Measurements from ENCODE around the gene ERBB3.
A peak's percentile ranks its signal among the peaks of the same experiment; 100 is the strongest.

Gene ERBB3

GRCh38 chr12:56078931-56079722, 838 bp upstream of the ERBB3 start (continued):
- no peak for TF ChIP-seq HOXC10 (CRISPR knock-in tag; IDR thresholded peaks at IDR 0.05)
- no peak for TF ChIP-seq ZNF155 (tag by site-specific recombination; IDR thresholded peaks at IDR 0.05)
- TF ChIP-seq, protein P1, sequence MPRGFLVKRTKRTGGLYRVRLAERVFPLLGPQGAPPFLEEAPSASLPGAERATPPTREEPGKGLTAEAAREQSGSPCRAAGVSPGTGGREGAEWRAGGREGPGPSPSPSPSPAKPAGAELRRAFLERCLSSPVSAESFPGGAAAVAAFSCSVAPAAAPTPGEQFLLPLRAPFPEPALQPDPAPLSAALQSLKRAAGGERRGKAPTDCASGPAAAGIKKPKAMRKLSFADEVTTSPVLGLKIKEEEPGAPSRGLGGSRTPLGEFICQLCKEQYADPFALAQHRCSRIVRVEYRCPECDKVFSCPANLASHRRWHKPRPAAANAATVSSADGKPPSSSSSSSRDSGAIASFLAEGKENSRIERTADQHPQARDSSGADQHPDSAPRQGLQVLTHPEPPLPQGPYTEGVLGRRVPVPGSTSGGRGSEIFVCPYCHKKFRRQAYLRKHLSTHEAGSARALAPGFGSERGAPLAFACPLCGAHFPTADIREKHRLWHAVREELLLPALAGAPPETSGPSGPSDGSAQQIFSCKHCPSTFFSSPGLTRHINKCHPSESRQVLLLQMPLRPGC (tag by site-specific recombination; IDR thresholded peaks at IDR 0.05), result no peak
- TF ChIP-seq ZNF830 (tag by site-specific recombination; IDR thresholded peaks at IDR 0.05; ENCODE audit: low read depth), result no peak
- no peak for TF ChIP-seq ZBTB21 (tag by site-specific recombination; IDR thresholded peaks at IDR 0.05)
- TF ChIP-seq ZBTB17 (tag by site-specific recombination; IDR thresholded peaks at IDR 0.05), result peak; percentile 68
- peak; percentile 74; the same call in 1 of the 2 replicates for TF ChIP-seq KLF16 (tag by site-specific recombination; IDR thresholded peaks at IDR 0.05)
- peak; percentile 78 for TF ChIP-seq ZNF692 (tag by site-specific recombination; IDR thresholded peaks at IDR 0.05)
- TF ChIP-seq ZNF610 (tag by site-specific recombination; IDR thresholded peaks at IDR 0.05; ENCODE audit: borderline replicate concordance), result peak; percentile 91; the same call in 1 of the 2 replicates
- TF ChIP-seq GLI2 (tag by site-specific recombination; IDR thresholded peaks at IDR 0.05; ENCODE audit: borderline replicate concordance, low read depth), result no peak
- no peak for TF ChIP-seq ZNF423 (tag by site-specific recombination; IDR thresholded peaks at IDR 0.05)
- peak; percentile 91 for TF ChIP-seq ZNF501 (tag by site-specific recombination; IDR thresholded peaks at IDR 0.05)
- TF ChIP-seq ZNF843 (tag by site-specific recombination; IDR thresholded peaks at IDR 0.05), result peak; percentile 72; the same call in 1 of the 2 replicates
- no peak for TF ChIP-seq ZFP3 (tag by site-specific recombination; IDR thresholded peaks at IDR 0.05; ENCODE audit: low read depth)
- no peak for TF ChIP-seq SETDB1 (IDR thresholded peaks at IDR 0.05; ENCODE audit: insufficient read length, low read length)
- no peak for TF ChIP-seq RBAK (tag by site-specific recombination; IDR thresholded peaks at IDR 0.05)
- TF ChIP-seq ZNF10 (tag by site-specific recombination; IDR thresholded peaks at IDR 0.05), result no peak
- no peak for TF ChIP-seq ZNF544 (tag by site-specific recombination; IDR thresholded peaks at IDR 0.05)
- TF ChIP-seq, protein P2, sequence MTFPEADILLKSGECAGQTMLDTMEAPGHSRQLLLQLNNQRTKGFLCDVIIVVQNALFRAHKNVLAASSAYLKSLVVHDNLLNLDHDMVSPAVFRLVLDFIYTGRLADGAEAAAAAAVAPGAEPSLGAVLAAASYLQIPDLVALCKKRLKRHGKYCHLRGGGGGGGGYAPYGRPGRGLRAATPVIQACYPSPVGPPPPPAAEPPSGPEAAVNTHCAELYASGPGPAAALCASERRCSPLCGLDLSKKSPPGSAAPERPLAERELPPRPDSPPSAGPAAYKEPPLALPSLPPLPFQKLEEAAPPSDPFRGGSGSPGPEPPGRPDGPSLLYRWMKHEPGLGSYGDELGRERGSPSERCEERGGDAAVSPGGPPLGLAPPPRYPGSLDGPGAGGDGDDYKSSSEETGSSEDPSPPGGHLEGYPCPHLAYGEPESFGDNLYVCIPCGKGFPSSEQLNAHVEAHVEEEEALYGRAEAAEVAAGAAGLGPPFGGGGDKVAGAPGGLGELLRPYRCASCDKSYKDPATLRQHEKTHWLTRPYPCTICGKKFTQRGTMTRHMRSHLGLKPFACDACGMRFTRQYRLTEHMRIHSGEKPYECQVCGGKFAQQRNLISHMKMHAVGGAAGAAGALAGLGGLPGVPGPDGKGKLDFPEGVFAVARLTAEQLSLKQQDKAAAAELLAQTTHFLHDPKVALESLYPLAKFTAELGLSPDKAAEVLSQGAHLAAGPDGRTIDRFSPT (tag by site-specific recombination; IDR thresholded peaks at IDR 0.05), result peak; percentile 86
- TF ChIP-seq ZNF302 (tag by site-specific recombination; IDR thresholded peaks at IDR 0.05; ENCODE audit: low read depth), result no peak
- TF ChIP-seq KLF8 (tag by site-specific recombination; IDR thresholded peaks at IDR 0.05), result peak; percentile 73; the same call in 1 of the 2 replicates
- peak; percentile 32 for TF ChIP-seq KLF9 (tag by site-specific recombination; IDR thresholded peaks at IDR 0.05; ENCODE audit: low read depth)
- TF ChIP-seq, protein P3, sequence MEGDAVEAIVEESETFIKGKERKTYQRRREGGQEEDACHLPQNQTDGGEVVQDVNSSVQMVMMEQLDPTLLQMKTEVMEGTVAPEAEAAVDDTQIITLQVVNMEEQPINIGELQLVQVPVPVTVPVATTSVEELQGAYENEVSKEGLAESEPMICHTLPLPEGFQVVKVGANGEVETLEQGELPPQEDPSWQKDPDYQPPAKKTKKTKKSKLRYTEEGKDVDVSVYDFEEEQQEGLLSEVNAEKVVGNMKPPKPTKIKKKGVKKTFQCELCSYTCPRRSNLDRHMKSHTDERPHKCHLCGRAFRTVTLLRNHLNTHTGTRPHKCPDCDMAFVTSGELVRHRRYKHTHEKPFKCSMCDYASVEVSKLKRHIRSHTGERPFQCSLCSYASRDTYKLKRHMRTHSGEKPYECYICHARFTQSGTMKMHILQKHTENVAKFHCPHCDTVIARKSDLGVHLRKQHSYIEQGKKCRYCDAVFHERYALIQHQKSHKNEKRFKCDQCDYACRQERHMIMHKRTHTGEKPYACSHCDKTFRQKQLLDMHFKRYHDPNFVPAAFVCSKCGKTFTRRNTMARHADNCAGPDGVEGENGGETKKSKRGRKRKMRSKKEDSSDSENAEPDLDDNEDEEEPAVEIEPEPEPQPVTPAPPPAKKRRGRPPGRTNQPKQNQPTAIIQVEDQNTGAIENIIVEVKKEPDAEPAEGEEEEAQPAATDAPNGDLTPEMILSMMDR (tag by site-specific recombination; IDR thresholded peaks at IDR 0.05), result peak; percentile 92
- TF ChIP-seq ZNF169 (tag by site-specific recombination; IDR thresholded peaks at IDR 0.05), result no peak
- no peak for TF ChIP-seq SALL2 (tag by site-specific recombination; IDR thresholded peaks at IDR 0.05; ENCODE audit: borderline replicate concordance)
- no peak for TF ChIP-seq ZNF530 (tag by site-specific recombination; IDR thresholded peaks at IDR 0.05; ENCODE audit: low read depth)
- TF ChIP-seq KLF1 (tag by site-specific recombination; IDR thresholded peaks at IDR 0.05), result no peak
- no peak for TF ChIP-seq ZNF132 (tag by site-specific recombination; IDR thresholded peaks at IDR 0.05; ENCODE audit: borderline replicate concordance)
- peak; percentile 47; the same call in 1 of the 2 replicates for TF ChIP-seq YY1 (tag by site-specific recombination; IDR thresholded peaks at IDR 0.05)
- no peak for TF ChIP-seq GFI1B (tag by site-specific recombination; IDR thresholded peaks at IDR 0.05)
- no peak for TF ChIP-seq ZNF274 (IDR thresholded peaks at IDR 0.05; ENCODE audit: low read length)
- no peak for TF ChIP-seq ZNF274 (tag by site-specific recombination; IDR thresholded peaks at IDR 0.05; ENCODE audit: borderline replicate concordance)
- TF ChIP-seq, protein P4, sequence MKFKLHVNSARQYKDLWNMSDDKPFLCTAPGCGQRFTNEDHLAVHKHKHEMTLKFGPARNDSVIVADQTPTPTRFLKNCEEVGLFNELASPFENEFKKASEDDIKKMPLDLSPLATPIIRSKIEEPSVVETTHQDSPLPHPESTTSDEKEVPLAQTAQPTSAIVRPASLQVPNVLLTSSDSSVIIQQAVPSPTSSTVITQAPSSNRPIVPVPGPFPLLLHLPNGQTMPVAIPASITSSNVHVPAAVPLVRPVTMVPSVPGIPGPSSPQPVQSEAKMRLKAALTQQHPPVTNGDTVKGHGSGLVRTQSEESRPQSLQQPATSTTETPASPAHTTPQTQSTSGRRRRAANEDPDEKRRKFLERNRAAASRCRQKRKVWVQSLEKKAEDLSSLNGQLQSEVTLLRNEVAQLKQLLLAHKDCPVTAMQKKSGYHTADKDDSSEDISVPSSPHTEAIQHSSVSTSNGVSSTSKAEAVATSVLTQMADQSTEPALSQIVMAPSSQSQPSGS (tag by site-specific recombination; IDR thresholded peaks at IDR 0.05; ENCODE audit: low read depth), result no peak

Measured in HEK293 (cell line).